Mucosa of stomach (tissue), 1 donor: ENCODE data around the gene MTFP1.
"Not testable (repeated sequence)": the region's sequence is repeated elsewhere in the genome, so short reads cannot be mapped to it uniquely, and the experiment has no call there.

ENCODE experiments used
- H3K27me3 ChIP-seq: one replicate; pipeline ENCODE4 v1.7.0; 2013; ENCODE audit warnings: mild to moderate bottlenecking, low read length; ENCODE audit not compliant: control insufficient read depth, insufficient read depth
- H3K36me3 ChIP-seq: one replicate; pipeline ENCODE4 v1.7.0; 2013; ENCODE audit warnings: low read length; ENCODE audit not compliant: control insufficient read depth, insufficient read depth
- H3K4me1 ChIP-seq: one replicate; pipeline ENCODE4 v1.7.0; 2013; ENCODE audit warnings: mild to moderate bottlenecking, low read length; ENCODE audit not compliant: control insufficient read depth, insufficient read depth
- H3K4me3 ChIP-seq: one replicate; pipeline ENCODE4 v1.7.0; 2013; ENCODE audit warnings: low read length
- H3K9ac ChIP-seq: one replicate; pipeline ENCODE4 v1.7.0; 2013; ENCODE audit warnings: mild to moderate bottlenecking, low read length, moderate library complexity
- H3K9me3 ChIP-seq: one replicate; pipeline ENCODE4 v1.7.0; 2013; ENCODE audit warnings: mild to moderate bottlenecking, low read length, moderate library complexity; ENCODE audit not compliant: control insufficient read depth
- donor health status: Pancreatic carcinoma.

Gene MTFP1

DNA sequence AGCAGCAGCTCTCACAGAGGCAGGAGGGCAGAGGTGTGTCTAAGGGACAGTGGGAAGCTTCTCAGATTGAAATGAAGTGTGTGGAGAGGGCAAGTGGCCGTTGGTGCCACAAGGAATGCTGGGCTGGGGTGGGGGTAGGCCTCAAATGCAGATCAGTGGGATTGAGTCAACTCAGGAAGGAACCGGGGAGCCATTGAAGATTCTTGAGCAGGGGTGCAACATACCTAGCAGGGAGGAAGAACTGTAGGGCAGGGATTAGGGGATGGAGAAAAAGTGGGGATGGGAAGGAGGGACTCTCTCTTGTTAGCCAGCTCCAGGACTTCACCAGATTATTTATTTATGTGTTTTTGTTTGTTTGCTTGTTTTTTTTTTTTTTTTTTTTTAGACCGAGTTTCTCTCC is 31.7 kb upstream of the MTFP1 start:
- H3K36me3 ChIP-seq: no peaks in the 10 kb centered on the region
- H3K4me3 ChIP-seq: no peak overlapping the region
- H3K9ac ChIP-seq: no peak overlapping the region
- H3K27me3 ChIP-seq: peaks cover 9% of the 10 kb centered on the region
- H3K4me1 ChIP-seq: peaks cover 26% of the 10 kb centered on the region
- H3K9me3 ChIP-seq: no peaks in the 10 kb centered on the region

GRCh38 chr22:30396871-30397655 is 28.5 kb upstream of the MTFP1 start, which contains the start of gene SEC14L2:
TSS of gene SEC14L2 (plus strand) at chr22:30397018. CDS start at chr22:30397117, 99 bp downstream.
- no peaks in the 10 kb centered on the region for H3K9me3 ChIP-seq
- peak within 1 kb of the TSS; percentile 12 for H3K4me3 ChIP-seq
- H3K4me1 ChIP-seq: peaks cover 32% of the 10 kb centered on the region
- H3K27me3 ChIP-seq: peaks cover 9% of the 10 kb centered on the region
- no peaks in the 10 kb centered on the region for H3K36me3 ChIP-seq
- peak within 1 kb of the TSS; percentile 68 for H3K9ac ChIP-seq

DNA sequence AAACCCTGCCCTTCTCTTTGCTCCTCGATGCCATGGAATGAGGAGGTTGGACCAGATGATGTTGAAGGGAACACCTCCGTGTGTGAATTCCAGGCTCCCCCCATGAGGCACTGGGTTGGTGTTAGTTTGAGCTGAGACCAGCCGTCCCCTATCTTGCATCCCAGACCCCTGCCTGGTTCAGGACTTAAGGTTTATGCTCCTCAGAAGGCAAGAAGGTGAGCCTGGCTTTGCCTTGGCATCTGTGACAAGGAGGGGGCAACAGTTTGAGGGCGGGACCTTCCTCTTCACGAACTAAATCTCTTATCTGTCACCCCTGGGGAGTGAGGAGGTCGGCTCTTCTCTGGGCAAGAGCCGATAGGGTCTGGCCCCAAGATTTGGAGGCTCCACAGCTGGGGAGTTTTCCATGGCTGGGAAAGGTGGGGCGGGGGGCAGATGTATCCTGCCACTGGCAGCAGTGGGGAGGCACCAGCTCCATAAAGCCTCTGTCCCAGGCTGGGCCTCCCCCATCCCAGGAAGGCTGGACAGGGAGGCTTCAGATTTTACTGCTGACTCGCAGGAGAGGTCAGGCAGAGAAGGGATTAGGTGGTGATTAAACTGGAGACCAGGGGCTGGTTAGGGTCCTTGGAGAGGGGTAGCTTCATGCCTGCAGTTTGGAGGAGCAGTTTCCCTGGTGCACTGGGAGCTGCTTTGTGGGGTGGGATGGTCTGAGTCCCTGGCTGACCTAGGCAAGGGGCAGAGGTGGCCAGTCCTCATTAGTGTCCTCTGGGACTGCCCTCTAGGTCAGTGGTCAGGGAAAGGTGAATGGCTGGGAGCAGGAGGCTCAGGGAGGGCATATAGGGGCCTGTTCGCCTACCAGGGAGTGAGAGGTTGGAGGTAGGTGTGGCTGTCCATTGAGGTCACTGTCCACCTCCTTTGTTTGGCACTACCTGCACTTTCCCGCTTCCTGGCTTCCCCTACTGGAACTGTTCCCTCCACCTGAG is 27.6 kb upstream of the MTFP1 start:
- no peaks in the 10 kb centered on the region for H3K9me3 ChIP-seq
- peaks cover 9% of the 10 kb centered on the region for H3K27me3 ChIP-seq
- peaks cover 35% of the 10 kb centered on the region for H3K4me1 ChIP-seq
- H3K4me3 ChIP-seq: peak overlapping the region; percentile 12
- peak overlapping the region; percentile 68 for H3K9ac ChIP-seq
- no peaks in the 10 kb centered on the region for H3K36me3 ChIP-seq

GRCh38 chr22:30398685-30399680 is 26.6 kb upstream of the MTFP1 start:
- H3K4me3 ChIP-seq: no peak overlapping the region
- no peaks in the 10 kb centered on the region for H3K36me3 ChIP-seq
- H3K4me1 ChIP-seq: peaks cover 35% of the 10 kb centered on the region

DNA sequence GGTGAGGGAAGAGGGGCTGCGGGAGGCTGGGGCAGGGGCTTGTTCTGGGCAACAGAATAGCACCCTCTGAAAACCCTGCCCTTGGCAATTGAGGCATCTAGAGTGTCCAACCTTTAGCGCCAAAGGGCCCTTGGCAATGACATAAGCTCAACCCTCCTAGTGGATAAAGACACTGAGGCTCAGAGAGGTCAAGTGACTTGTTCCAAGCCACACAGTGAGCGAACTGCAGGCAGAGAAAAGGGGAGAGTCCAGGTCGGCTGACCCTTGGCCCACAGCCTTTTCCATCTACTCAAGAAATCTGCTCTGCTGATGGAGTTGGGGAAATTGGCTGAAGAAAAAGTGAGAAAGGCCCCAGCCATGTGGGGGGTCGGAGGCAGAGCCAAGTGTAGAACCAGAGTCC is 25.9 kb upstream of the MTFP1 start:
- no peaks in the 10 kb centered on the region for H3K9me3 ChIP-seq
- peaks cover 35% of the 10 kb centered on the region for H3K4me1 ChIP-seq
- H3K9ac ChIP-seq: no peak overlapping the region
- no peaks in the 10 kb centered on the region for H3K36me3 ChIP-seq
- H3K27me3 ChIP-seq: peaks cover 9% of the 10 kb centered on the region
- no peak overlapping the region for H3K4me3 ChIP-seq

More at GRCh38 chr22:30398685-30399680, 26.6 kb upstream of the MTFP1 start:
- no peak overlapping the region for H3K9ac ChIP-seq
- H3K9me3 ChIP-seq: no peaks in the 10 kb centered on the region
- H3K27me3 ChIP-seq: peaks cover 9% of the 10 kb centered on the region

DNA sequence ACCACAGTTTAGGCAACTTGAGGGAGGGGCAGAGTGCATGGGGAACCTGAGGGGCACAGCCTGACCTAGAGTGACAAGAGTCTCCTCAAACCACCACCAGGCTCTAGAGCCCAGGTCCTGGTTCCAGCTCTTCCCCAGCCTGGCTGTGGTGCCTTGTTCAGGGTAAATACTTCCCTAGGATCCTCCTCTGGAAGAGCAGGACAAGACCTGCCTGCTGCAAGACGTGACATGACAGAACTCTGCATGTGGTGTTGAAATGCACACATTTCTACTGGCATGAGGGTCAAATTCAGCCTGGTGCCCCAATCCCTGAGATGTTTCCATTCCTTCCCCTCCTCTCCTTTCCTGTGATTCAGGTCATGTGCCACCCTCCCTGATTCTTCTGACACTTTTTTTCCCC is 25.4 kb upstream of the MTFP1 start:
- no peaks in the 10 kb centered on the region for H3K36me3 ChIP-seq
- no peaks in the 10 kb centered on the region for H3K9me3 ChIP-seq
- peaks cover 9% of the 10 kb centered on the region for H3K27me3 ChIP-seq
- no peak overlapping the region for H3K9ac ChIP-seq
- H3K4me3 ChIP-seq: no peak overlapping the region
- peaks cover 35% of the 10 kb centered on the region for H3K4me1 ChIP-seq

- H3K4me1 ChIP-seq: peaks cover 35% of the 10 kb centered on the region
- H3K9me3 ChIP-seq, H3K36me3 ChIP-seq, H3K4me3 ChIP-seq, H3K27me3 ChIP-seq, H3K9ac ChIP-seq: not testable (repeated sequence)
Observed at GRCh38 chr22:30401024-30401423, 24.5 kb upstream of the MTFP1 start.

DNA sequence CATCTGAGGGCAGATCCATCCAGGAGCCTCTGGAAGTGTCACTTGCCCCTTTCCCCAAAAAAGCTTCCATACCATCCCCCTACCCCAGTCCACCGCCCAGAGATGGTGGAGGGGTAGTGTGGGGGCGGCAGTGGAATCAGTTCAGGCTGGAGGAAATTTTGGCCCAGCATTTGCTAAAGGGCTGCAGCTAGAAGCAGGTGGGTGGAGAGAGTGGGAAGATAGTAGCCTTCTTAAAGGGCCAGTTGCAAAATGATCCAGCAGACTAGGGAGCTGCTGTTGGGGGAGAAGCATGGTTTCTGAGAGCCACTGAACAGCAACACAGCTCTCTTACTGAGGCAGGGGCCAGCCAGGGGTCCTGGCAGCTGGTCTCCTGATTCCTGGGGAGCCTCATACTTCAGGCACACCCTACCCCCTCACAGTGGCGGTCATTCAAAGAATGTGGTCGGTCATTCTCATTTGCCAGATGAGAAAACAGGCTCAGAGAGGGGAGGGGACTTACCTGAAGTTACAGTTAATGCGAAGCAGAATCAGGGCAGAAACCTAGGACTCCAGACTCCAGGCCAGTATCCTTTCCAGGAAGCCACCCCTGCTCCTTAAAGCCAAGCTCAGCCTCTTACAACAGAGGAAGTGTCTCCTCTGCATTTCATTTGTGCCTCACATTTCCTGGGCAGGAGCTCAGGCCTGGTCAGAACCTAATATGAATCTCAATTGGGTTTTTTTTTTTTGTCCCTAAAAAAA is 23.4 kb upstream of the MTFP1 start:
- Histone ChIP-seq H3K27me3 (peaks cover 9% of the 10 kb centered on the region), H3K36me3 (no peaks in the 10 kb centered on the region), H3K9ac (no peak overlapping the region), H3K4me3 (no peak overlapping the region), H3K4me1 (peaks cover 26% of the 10 kb centered on the region), H3K9me3 (no peaks in the 10 kb centered on the region)

- not testable (repeated sequence) for H3K9me3 ChIP-seq, H3K27me3 ChIP-seq, H3K36me3 ChIP-seq, H3K4me3 ChIP-seq, H3K9ac ChIP-seq
- H3K4me1 ChIP-seq: peaks cover 21% of the 10 kb centered on the region
Observed at GRCh38 chr22:30402766-30403104, 22.8 kb upstream of the MTFP1 start.

GRCh38 chr22:30404307-30404706 is 21.3 kb upstream of the MTFP1 start:
- Histone ChIP-seq H3K4me1 (peaks cover 7% of the 10 kb centered on the region), H3K36me3 (no peaks in the 10 kb centered on the region), H3K27me3 (no peaks in the 10 kb centered on the region), H3K4me3 (no peak overlapping the region), H3K9ac (no peak overlapping the region), H3K9me3 (no peaks in the 10 kb centered on the region)

DNA sequence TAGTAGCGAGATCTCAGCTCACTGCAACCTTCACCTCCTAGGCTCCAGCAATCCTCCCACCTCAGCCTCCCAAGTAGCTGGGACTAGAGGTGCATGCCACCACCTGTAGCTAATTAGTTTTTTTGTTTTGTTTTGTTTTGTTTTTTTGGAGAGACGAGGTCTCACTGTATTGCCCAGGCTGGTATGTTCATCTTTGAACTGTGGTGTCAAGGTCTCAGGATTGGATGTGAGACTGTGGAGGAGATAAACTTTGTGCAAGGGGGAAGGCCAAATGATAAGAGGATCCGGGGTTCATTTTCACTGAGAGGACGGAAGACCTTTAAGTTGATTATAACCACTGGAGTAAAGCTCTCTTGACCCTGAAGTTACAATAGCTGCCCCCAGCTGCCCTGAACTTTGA is 19.8 kb upstream of the MTFP1 start:
- no peaks in the 10 kb centered on the region for H3K36me3 ChIP-seq

More for the DNA sequence above, 19.8 kb upstream of the MTFP1 start:
- H3K9me3 ChIP-seq: no peaks in the 10 kb centered on the region
- H3K4me3 ChIP-seq: no peak overlapping the region
- H3K9ac ChIP-seq: no peak overlapping the region
- H3K4me1 ChIP-seq: peaks cover 7% of the 10 kb centered on the region
- H3K27me3 ChIP-seq: no peaks in the 10 kb centered on the region
